GM12801 (cell line): Measurements from ENCODE around the gene AVEN.

Source experiments
- CTCF ChIP-seq: IDR thresholded peaks from one replicate; pipeline ENCODE4 v1.5.1; 2011; ENCODE audit warnings: control low read depth; ENCODE audit not compliant: insufficient read length; ENCODE audit errors: extremely low read depth

Gene AVEN

GRCh38 chr15:34038023-34038870 is 757 bp downstream of the AVEN start:
- no peak for TF ChIP-seq CTCF

GRCh38 chr15:34031987-34032760 is 6.8 kb downstream of the AVEN start:
- TF ChIP-seq CTCF, result no peak

- TF ChIP-seq CTCF, result no peak
These were observed 11.4 kb downstream of the AVEN start for GRCh38 chr15:34027606-34028005.

- no peak for TF ChIP-seq CTCF
These were observed 13.8 kb downstream of the AVEN start for GRCh38 chr15:34025252-34025651.

- TF ChIP-seq CTCF, result no peak
These were observed 15.1 kb downstream of the AVEN start for GRCh38 chr15:34023907-34024306.

GRCh38 chr15:34019369-34019990 is 19.5 kb downstream of the AVEN start:
- TF ChIP-seq CTCF, result no peak

- no peak for TF ChIP-seq CTCF
These were observed 20.9 kb downstream of the AVEN start for GRCh38 chr15:34018021-34018645.
